ENCODE measurements around the gene OTP. TPM values are rescaled to one million over a fixed set of nuclear protein-coding genes. Genes with fewer than 3 reads are reported as not detected.

Gene OTP
- total RNA-seq (under 1 TPM; 0.37 to 0.39 TPM), polyA plus RNA-seq (ENCODE audit: insufficient read depth, low read depth, low replicate concordance) (1.5 TPM)
- long read RNA-seq, donor 1: 0 reads
- long read RNA-seq, donor 2: 0 reads

DNA sequence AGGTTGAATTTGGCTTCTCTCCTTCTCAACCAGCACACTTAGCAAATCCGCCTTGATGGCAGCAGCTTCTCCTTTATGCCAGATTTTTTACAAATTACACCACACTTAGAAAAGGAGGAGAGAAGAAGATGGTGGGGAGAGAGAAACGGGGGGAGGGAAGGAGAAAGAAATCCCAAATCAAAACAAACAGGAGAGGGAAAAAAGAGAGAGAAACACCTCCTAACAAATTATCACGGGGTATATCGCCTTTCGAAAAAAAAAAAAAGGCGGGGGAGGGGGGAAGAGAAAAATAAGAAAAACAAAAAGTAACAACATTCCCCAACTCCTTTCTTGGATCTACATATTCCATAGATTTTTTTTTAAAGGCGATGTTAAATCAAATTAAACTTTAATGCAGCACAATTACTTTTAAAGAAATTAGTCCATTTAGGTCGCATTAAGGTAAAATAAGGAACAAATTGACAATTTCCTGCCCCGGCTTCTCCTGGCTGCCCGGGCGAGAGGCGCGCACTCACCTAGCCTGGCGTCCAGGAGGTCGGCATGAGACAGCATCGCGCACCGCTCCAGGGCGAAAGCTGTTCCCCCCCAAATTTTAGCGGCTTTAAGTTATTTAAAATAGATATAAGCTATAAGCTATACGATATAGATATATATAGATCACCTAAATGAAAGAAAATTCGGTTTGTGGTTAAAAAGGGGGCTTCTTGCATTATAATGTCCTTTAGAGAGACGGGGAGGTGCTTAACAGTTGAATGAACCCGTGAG is at the start of gene OTP:
Gene OTP, minus strand, starts transcription at position 716 of the 765 bp plus-strand sequence. Its CDS starts 164 bp downstream, at position 552.
- Histone ChIP-seq H3K9me3 (no peaks in the 10 kb centered on the region), H3K4me3 (peak within 1 kb of the TSS in 1 of 2 donors; percentile 3), H3K27ac (no peak within 1 kb of the TSS), H3K27me3 (peaks cover 11% of the 10 kb centered on the region), H3K36me3 (ENCODE audit: low read depth, missing control alignments) (no peaks in the 10 kb centered on the region), H3K4me1 (no peaks in the 10 kb centered on the region)
- DNase-seq: no peak
- TF ChIP-seq POLR2A (IDR thresholded peaks at IDR 0.05): no peak
- TF ChIP-seq, protein P1, sequence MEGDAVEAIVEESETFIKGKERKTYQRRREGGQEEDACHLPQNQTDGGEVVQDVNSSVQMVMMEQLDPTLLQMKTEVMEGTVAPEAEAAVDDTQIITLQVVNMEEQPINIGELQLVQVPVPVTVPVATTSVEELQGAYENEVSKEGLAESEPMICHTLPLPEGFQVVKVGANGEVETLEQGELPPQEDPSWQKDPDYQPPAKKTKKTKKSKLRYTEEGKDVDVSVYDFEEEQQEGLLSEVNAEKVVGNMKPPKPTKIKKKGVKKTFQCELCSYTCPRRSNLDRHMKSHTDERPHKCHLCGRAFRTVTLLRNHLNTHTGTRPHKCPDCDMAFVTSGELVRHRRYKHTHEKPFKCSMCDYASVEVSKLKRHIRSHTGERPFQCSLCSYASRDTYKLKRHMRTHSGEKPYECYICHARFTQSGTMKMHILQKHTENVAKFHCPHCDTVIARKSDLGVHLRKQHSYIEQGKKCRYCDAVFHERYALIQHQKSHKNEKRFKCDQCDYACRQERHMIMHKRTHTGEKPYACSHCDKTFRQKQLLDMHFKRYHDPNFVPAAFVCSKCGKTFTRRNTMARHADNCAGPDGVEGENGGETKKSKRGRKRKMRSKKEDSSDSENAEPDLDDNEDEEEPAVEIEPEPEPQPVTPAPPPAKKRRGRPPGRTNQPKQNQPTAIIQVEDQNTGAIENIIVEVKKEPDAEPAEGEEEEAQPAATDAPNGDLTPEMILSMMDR (IDR thresholded peaks at IDR 0.05): no peak
- 11 to 13% methylated on average over 24 of the region's 24 CpGs for WGBS, 2 donors
- intact Hi-C loops (cut with DNase I; ENCODE audit: low total_unique reads): no loop called here

DNA sequence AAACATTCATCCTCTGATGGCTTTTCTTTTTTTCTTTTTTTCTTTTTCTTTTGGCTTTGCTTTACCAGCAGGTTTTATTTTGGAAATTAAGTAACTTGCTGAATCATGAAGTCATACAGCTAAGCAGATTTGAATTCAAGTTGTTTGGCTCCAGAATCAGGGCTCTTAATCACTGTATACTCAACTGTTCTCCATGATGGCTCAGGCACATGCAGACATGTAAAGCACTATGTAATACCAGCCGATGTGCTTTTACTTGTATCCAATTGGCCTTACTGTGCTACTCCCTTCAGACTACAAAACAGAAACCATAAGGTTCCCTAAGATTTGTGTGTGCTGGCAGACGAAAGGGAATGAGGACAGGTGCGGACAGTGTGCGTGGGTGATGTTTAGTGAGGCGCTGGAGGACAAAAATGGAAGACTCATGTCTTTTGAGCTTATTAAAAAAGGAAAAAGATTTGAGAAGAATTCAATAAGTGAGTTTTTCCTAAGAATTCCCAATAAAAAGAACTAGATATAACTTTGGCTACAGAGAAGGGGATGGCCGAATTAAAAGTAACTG is 44.7 kb upstream of the OTP start:
- H3K4me1 ChIP-seq: no peaks in the 10 kb centered on the region
- 86 to 93% methylated on average over 6 of the region's 6 CpGs for WGBS, 2 donors
- H3K9me3 ChIP-seq: no peaks in the 10 kb centered on the region
- H3K27ac ChIP-seq: no peak overlapping the region
- no peaks in the 10 kb centered on the region for H3K27me3 ChIP-seq
- no peak overlapping the region for H3K4me3 ChIP-seq
- TF ChIP-seq, protein P1 (IDR thresholded peaks at IDR 0.05): no peak
- TF ChIP-seq POLR2A (IDR thresholded peaks at IDR 0.05): no peak
- intact Hi-C loops (cut with DNase I; ENCODE audit: low total_unique reads): no loop called here
- no peaks in the 10 kb centered on the region for H3K36me3 ChIP-seq (ENCODE audit: low read depth, missing control alignments)
- no peak for DNase-seq

DNA sequence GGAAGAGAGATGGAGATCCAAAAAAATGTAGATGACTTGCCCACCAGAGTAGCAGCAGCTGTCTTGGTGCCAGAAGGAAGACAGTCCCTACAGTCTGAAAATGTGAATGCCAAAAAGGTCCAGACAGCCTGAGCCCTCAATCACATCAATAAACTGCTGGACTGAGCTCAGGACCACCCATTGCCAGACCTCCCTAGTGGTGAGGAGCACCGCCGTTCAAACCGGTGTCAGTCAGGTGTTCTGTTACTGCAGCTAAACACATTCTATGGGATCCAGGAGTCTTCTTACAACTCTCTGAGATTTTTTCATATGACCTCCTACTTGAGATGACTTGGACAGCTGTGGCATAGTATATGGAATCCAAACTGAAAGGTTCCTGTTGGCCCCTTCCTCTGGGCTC is 32.0 kb upstream of the OTP start:
- no peak for DNase-seq
- Histone ChIP-seq H3K36me3 (ENCODE audit: low read depth, missing control alignments) (no peaks in the 10 kb centered on the region), H3K9me3 (no peaks in the 10 kb centered on the region), H3K27me3 (no peaks in the 10 kb centered on the region), H3K27ac (no peak overlapping the region), H3K4me3 (no peak overlapping the region), H3K4me1 (no peaks in the 10 kb centered on the region)
- intact Hi-C loops (cut with DNase I; ENCODE audit: low total_unique reads): no loop called here
- WGBS, 2 donors: 64% methylated on average over 3 of the region's 3 CpGs; no CpG with 5 or more reads in 1 of the 2 donors
- TF ChIP-seq POLR2A (IDR thresholded peaks at IDR 0.05): no peak
- TF ChIP-seq, protein P1 (IDR thresholded peaks at IDR 0.05): no peak

DNA sequence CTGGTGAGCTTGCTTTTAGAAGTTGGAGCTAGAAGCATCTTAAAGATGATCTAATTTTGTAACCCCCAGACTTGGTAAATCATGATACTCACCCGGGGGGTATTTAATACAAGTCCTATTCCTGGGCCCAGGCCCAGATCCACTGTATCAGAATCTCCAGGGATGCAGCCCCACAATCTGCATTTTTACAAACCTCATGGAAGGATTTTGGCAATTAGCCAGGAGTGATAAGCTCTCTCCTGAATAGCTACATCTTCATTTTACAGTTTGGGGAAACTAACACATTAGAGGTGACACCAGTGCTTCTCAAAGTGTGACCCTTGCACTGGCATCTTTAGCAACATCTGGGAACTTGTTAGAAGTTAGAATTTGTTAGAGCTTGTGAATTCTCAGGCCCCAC is 31.2 kb upstream of the OTP start:
- intact Hi-C loops (cut with DNase I; ENCODE audit: low total_unique reads): no loop called here
- WGBS, 2 donors: 64 to 68% methylated on average over 1 of the region's 1 CpG
- Histone ChIP-seq H3K36me3 (ENCODE audit: low read depth, missing control alignments) (no peaks in the 10 kb centered on the region), H3K4me1 (no peaks in the 10 kb centered on the region), H3K4me3 (no peak overlapping the region), H3K9me3 (no peaks in the 10 kb centered on the region), H3K27me3 (no peaks in the 10 kb centered on the region), H3K27ac (no peak overlapping the region)
- no peak for DNase-seq
- TF ChIP-seq POLR2A (IDR thresholded peaks at IDR 0.05): no peak
- TF ChIP-seq, protein P1 (IDR thresholded peaks at IDR 0.05): no peak
